ENCODE results near the gene GAN.

GAN gene

DNA sequence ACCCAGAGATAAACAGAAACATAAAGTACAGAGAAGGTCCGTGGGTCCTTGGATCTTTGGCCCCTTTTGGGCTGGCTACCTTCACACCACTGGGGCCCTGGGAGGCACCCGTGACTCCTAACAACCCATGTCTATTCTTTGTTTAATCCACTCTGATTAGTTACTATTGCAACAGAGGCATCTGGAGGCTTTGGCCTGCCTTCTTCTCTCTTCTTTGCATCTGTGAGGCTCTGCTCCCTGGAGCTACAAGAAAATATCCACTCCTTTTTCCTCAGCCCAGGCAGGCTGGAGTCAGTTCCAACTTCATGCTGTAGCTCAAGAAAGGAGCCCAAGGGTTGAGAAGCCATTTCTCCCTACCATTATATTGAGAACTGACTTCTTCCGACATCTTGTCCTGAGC lies 120.3 kb downstream of the GAN start:
- no peak for DNase-seq

DNA sequence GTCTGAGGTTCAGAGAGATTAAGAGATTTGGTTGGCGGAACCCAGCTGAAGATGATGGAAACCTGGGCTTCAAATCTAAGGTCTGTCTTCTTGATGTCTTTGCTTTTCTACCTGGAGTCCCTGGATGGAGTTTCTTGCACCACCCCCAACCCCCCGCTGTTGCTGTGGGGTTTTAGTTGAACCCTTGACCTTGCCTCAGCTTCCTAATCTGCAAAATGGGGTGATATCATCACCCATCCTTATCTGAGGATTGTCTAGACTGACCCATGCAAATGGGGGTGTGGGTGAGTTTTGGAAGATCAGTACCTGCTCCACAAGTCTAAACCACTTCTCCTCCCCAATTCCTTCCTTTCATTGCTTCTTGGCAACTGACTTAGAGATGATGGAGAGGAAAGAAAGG lies 120.8 kb downstream of the GAN start:
- no peak for DNase-seq

DNA sequence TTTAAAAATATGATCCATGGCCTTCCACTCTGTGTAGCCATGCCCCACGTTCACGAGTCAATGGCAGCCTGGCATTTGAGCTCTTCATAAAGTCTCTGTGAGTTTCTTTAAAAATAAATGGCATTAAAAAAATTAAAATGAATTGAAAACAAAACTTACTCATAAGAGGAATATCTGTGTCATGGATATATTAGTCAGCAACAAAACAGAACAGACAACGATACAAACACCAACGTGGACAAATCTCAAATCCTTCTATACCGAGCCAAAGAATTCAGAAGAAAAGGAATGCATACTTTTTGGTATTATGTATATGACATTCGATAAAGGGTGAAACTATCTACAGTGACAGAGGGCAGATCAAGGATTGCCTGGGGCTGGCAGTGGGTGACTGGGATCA lies 121.6 kb downstream of the GAN start:
- no peak for DNase-seq

DNA sequence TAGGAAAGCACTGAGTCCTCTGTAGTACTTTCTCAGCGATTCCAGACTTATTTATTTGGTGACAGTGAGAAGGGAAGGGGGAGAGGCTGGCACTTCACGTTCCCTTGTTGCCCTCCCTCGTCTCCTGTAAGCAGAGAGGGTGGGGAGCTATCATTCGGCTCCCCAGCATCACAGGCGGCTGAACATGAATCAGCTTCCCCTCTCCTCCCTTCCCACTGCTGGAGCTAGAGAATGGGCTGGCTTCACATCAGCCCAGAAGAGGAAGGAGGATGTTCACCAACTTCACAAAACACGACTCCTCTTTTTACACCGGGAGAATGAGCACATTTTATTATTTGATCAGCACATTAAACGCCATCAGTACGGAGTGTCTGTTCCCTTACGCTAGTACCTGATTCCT lies 123.1 kb downstream of the GAN start:
- DNase-seq = no peak

Data from activated CD4-positive, CD25-positive, alpha-beta regulatory T cell treated with anti-CD3 and anti-CD28 coated beads, Interleukin-2, amount 50 U/mL, for 72 hours (primary cell).